ENCODE measurements around the gene AIFM3.

AIFM3 gene

GRCh38 chr22:20975541-20976290, 8.7 kb downstream of the AIFM3 start:
- TF ChIP-seq ZFX (IDR thresholded peaks at IDR 0.05; ENCODE audit: borderline replicate concordance) (no peak), CTCF (IDR thresholded peaks at IDR 0.05) (no peak)
- no peak overlapping the region for H3K27ac ChIP-seq

- TF ChIP-seq CTCF (IDR thresholded peaks at IDR 0.05) (no peak), ZFX (IDR thresholded peaks at IDR 0.05; ENCODE audit: borderline replicate concordance) (no peak)
- no peak overlapping the region for H3K27ac ChIP-seq
Observed at GRCh38 chr22:20976291-20976877, 9.3 kb downstream of the AIFM3 start.

- TF ChIP-seq CTCF (IDR thresholded peaks at IDR 0.05) (no peak), ZFX (IDR thresholded peaks at IDR 0.05; ENCODE audit: borderline replicate concordance) (no peak)
- H3K27ac ChIP-seq: no peak overlapping the region
Observed at GRCh38 chr22:20977019-20977418, 10.0 kb downstream of the AIFM3 start.

GRCh38 chr22:20977516-20978170, 10.6 kb downstream of the AIFM3 start:
- no peak overlapping the region for H3K27ac ChIP-seq
- TF ChIP-seq CTCF (IDR thresholded peaks at IDR 0.05): no peak

GRCh38 chr22:20978419-20978818, 11.4 kb downstream of the AIFM3 start:
- TF ChIP-seq CTCF (IDR thresholded peaks at IDR 0.05): no peak
- TF ChIP-seq ZFX (IDR thresholded peaks at IDR 0.05; ENCODE audit: borderline replicate concordance): no peak
- H3K27ac ChIP-seq: peak overlapping the region; percentile 85; the same call in 1 of the 2 replicates

GRCh38 chr22:20979243-20979809, 12.3 kb downstream of the AIFM3 start:
- H3K27ac ChIP-seq: peak overlapping the region; percentile 85
- TF ChIP-seq CTCF (IDR thresholded peaks at IDR 0.05): no peak
